Fibroblast of skin of right biceps (primary cell): ENCODE data around the gene NAA30.
"Not testable (repeated sequence)": the region's sequence is repeated elsewhere in the genome, so short reads cannot be mapped to it uniquely, and the experiment has no call there.

Experiments used
- DNase-seq: peaks from one replicate; pipeline ENCODE4 v3.0.0-alpha.2; 2013

The NAA30 gene

DNA sequence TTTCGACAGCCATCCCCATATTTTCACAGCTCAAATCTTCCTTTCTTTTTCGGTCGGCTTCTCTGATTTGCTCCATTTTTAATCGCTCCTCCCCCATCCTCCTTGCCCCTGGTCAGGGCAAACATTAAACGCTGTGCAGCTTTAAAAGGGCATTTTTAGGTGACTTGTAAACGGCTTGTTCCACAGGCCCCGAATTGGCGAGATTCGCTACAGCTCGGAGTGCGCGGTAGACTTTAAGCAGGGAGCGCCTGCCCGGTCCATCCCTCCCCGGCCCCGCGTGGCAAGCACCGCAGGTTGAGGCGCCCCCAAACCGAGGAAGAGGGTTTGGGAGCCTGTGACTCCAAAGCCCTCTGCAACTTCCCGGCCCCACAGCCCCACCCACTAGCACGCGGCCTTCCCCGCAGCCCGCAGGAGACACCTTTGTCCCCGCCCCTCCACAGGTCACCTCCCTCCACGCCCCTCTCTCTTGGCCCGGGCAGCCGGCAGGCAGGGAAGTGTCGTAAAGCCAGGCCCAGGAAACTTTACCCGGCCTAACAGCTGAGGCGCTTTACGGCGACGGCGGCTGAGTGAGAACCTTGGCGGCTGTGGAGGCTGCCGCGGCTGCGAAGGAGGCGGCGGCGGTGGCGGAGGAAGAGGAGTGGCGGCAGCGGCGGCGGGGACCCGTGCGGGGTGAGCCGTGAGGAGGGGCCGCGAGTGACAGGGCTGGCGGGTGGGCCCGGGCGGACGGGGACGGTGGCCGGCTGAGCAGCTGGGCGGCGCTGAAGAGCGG is at the start of gene NAA30:
TSS of gene NAA30 (plus strand) at position 550 of the 769 bp plus-strand sequence. CDS start 372 bp downstream, outside the sequence.
- DNase-seq = peak; percentile 95

DNA sequence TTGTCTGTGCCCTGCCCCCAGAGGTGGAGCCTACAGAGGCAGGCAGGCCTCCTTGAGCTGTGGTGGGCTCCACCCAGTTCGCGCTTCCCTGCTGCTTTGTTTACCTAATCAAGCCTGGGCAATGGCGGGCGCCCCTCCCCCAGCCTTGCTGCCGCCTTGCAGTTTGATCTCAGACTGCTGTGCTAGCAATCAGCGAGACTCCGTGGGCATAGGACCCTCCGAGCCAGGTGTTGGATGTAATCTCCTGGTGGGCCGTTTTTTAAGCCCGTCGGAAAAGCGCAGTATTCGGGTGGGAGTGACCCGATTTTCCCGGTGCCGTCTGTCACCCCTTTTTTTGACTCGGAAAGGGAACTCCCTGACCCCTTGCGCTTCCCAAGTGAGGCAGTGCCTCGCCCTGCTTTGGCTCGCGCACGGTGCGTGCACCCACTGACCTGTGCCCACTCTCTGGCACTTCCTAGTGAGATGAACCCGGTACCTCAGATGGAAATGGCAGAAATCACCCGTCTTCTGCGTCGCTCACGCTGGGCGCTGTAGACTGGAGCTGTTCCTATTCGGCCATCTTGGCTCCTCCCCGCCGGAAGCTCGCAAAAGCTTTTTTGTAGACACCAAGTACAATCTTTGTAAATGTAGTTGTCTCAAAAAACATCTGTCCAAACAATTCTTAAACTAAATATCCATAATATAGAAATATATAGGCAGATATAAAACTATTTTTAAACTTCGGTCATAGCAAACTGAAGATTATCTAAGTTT is 46.7 kb upstream of the NAA30 start:
- not testable (repeated sequence) for DNase-seq

DNA sequence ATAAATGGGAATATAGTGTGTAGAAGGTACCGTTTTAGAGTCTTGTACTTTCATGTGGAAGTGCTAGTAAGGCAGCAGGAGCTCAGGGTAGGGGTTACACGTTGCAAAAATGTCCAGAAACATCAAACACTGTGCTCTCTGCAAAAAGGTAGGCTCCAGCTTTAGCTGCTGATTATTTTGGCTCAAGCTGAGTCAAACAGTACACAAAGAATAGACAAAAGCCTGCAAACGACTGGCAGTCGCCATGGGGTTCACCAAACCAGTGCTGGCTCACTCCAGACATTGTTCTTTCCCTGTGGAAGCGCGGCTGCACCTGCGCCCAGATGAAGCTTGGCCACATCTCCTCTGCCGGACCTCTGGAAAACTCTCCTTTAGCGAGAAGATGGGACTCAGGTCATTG is 45.3 kb upstream of the NAA30 start:
- no peak for DNase-seq

DNA sequence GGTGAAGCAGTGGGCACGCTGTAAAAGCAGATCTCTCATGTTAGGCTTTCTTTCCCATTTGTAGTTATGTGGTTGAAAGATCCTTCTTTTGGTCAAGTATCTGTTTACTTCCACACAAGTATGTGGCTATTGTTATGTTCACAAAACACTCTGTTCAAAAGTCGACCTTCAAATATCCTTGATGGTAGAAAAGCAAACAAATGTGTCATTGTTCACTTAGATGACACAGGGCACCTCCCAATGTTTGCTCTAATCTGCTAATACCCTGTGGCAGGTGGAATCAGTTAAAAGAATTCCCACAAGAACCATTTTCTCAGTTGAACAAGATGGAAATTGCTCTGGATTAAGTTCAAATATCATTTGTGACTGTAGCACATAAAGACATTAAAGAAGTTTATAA is 43.6 kb upstream of the NAA30 start:
- no peak for DNase-seq

- no peak for DNase-seq
Measured at GRCh38 chr14:57352396-57353170, 37.8 kb upstream of the NAA30 start.

DNA sequence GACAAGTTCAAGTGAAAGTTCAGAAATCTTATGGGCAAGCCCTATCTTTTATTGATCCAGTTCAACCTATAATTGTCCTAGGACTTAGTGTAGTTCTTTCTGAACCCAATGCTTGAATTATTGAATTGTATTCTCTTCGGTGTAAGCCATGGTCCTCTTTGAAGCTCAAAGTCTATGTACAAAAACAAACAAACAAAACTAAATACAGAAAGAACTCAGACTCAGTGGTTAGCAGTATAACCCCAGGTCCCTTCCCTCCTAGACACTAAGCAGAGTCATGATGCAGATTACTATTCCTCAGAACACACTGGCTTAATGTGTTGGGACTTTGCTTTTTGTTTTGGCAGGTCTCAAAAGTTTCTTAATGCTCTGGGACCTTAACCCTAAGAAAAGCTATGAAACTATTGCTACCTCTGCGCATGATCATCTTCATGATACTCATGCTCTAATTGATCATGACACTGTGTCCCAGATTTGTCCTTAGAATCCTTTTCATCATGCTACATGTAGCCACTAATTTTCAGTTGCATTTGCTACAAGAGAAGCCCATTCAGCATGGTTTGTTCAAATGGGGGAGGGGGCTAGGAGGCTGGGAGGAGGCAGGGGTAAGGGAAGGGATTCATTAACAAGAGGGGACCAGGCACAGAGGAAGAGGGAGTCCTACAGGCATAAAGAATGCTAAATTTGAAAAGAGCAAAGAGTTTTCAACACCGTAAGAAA is 35.1 kb upstream of the NAA30 start:
- DNase-seq = no peak

DNA sequence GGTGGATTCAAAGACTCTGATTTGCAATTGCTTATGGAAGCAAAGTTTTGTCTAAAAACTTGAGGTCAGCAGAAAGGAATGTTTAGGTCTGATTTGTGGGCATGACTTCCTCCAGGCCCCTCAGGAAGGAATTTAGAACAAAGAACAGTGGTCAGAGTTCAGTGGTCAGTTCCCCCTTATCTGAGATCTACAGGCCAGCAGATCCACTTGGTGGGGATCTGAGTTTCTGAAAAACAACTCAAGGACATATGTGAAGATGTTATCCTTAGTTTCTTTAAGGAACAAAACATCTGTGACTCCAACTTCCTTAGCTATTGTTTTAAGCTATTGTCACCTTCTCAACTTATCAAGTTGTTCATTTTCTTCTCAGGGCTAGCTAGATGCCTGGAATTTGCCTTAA is 28.0 kb upstream of the NAA30 start:
- no peak for DNase-seq

DNA sequence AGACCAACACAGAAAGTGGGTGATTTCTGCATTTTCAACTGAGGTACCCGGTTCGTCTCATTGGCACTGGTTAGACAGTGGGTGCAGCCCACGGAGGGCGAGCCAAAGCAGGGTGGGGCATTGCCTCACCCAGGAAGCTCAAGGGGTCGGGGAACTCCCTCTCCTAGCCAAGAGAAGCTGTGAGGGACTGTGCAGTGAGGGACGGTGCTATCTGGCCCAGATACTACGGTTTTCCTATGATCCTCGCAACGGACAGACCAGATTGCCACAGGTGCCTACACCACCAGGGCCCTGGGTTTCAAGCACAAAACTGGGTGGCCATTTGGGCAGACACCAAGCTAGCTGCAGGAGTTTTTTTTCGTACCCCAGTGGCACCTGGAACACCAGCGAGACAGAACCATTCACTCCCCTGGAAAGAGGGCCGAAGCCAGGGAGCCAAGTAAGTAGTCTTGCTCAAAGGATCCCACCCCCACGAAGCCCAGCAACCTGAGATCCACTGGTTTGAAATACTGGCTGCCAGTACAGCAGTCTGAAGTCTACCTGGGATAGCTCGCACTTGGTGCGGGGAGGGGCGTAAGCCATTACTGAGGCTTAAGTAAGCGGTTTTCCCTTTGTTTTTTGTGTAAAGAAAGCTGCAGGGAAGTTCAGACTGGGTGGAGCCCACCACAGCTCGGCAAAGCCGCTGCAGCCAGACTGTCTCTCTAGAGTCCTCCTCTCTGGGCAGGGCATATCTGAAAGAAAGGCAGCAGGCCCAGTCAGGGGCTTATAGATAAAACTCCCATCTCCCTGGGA is 25.5 kb upstream of the NAA30 start:
- no peak for DNase-seq

DNA sequence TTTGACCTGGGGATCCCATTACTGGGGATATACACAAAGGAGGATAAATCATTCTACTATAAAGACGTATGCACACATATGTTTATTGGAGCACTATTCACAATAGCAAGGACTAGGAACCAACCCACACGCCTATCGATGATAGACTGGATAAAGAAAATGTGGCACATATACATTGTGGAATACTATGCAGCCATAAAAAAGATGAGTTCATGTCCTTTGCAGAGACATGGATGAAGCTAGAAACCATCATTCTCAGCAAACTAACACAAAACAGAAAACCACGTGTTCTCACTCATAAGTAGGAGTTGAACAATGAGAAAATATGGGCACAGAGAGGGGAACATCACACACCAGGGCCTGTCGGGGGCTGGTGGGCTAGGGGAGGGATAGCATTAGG is 20.2 kb upstream of the NAA30 start:
- not testable (repeated sequence) for DNase-seq

DNA sequence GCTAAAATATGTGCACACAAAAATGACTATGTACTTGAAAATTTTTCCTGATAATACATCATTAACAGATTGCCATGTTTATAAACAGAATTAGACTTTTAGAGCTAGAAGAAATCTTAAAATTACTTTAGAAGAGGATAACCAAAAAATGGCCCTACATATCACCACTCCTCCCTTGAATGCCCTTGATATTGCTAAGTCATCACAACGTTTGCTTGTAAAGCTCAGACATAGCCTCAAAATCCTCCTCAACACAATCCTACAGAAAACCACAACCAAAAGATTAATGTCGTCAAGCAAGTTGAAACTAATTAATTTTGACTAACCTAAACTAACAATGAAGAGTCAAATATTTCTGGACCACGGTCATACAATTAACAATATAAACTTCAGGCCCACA is 19.4 kb upstream of the NAA30 start:
- DNase-seq = no peak

DNA sequence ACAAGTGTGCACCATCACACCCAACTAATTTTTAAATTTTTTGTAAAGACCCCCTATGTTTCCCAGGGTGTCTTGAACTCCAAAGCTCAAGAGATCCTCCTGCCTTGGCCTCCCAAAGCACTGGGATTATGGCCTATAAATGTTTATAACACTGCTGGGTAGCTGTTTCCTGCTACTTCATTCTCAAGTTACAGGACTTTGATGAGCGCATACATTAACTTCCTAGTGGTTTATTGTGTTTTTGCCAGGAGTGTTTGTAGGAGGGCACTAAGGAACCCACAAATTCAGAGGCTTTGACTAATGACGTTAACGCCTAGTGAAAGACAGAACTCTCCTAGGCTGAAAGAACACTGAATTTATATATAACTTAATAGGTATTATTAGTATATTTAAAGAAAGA is 15.2 kb upstream of the NAA30 start:
- DNase-seq = no peak

DNA sequence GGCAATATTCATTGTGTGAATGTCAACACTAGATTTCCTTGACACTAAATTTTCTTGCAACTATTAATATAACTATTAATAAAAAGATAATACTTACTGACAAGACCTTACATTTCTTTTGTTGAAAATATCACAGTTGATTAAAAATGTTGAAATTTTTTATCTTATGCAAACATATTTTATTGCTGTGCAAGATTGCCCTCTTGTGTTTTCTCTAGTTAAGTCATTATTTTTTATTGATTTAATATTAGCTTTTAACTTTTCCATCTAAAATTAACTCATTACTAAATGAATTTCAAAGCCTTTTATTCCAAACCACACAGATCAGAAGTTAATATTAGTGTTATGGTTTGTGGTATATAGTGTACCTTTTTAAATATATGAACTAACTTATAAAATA is 11.7 kb upstream of the NAA30 start:
- no peak for DNase-seq

DNA sequence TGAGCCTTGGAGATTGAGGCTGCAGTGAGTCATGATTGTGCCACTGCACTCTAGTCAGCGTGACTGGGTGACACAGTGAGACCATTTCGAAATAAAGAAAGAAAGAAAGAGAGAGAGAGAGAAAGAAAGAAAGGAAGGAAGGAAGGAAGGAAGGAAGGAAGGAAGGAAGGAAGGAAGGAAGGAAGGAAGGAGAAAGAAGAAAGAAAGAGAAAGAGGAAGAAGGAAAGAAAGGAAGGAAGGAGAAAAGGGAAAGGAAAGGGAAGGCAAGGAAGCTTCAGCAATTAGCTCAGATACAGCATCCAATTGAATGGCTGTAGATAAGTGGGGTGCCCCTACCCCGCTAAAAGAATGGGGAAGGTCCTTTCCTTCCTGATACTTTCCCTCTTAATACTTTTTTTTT is 9.5 kb upstream of the NAA30 start:
- no peak for DNase-seq

- peak; percentile 91 for DNase-seq
Measured at GRCh38 chr14:57382283-57382682, 8.1 kb upstream of the NAA30 start.

GRCh38 chr14:57383125-57383745 is 7.2 kb upstream of the NAA30 start:
- no peak for DNase-seq

- no peak for DNase-seq
Measured at GRCh38 chr14:57388067-57388466, 2.3 kb upstream of the NAA30 start.

DNA sequence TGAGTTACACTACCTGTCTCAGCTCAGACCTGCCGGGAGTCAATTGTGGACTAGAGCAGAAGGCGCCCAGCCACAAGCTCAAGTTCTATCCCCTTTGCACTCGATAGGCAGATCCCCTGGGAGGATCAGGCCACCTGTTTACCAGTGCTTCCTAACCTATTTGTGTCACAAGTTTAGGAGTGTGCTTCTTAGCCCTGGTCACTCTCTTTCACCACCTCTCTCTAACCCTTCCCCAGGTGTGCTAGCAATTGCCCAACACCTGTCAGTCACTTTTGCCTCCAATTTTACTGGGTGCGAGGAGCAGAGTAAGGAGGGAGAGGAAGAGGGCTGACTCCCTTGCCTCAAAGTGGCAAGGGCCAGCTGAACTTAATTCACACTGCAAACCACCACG is 745 bp upstream of the NAA30 start:
- no peak for DNase-seq

GRCh38 chr14:57390806-57391516 is 575 bp downstream of the NAA30 start:
- peak; percentile 35 for DNase-seq

DNA sequence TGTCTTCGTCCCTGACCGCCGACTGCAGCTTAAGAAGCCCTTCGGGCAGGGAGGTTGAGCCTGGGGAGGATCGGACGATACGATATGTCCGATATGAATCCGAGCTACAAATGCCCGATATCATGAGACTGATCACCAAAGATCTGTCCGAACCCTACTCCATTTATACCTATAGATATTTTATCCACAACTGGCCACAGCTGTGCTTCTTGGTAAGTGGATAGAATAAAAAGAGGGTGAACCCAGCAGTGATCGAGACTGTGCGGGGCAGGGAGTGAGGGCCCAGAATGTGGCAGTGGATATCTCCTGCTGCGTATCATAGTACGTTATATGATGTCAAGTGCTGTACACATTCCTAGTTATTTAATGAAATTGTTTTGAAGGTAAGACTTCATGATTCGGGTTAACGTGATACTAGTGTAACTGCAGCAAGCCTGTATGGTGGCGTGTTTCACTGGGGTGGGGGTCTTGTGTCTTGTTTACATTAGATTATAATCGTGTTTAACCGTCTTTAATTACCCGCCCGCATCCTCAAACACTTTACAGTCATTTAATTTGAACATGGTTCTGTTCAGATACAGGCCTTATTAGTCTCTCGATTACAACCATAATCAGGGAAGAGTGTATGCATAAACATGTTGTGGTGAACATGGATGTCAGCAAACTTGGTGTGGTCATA is 1.3 kb downstream of the NAA30 start:
- DNase-seq = peak; percentile 8

GRCh38 chr14:57392830-57393229 is 2.4 kb downstream of the NAA30 start:
- DNase-seq = no peak
